WERI-Rb-1 (cell line): ENCODE data around the gene CD63.

Experiments
- DNase-seq: peaks from one replicate; pipeline ENCODE4 v3.0.0-alpha.2; 2020
- H3K27ac ChIP-seq: fragments of 250-450 bp; sonication (Bioruptor Pico); 2 replicates; pipeline ENCODE4 v1.5.1; 2020; ENCODE audit warnings: mild to moderate bottlenecking, moderate library complexity
- H3K27me3 ChIP-seq: fragments of 250-450 bp; sonication (Bioruptor Pico); 2 replicates; pipeline ENCODE4 v1.5.1; 2021; ENCODE audit warnings: mild to moderate bottlenecking, low read depth, moderate library complexity; ENCODE audit not compliant: insufficient read depth, severe bottlenecking
- H3K36me3 ChIP-seq: fragments of 250-450 bp; sonication (Bioruptor Pico); 2 replicates; pipeline ENCODE4 v1.5.1; 2020; ENCODE audit warnings: mild to moderate bottlenecking, moderate library complexity
- H3K4me3 ChIP-seq: 2 replicates; pipeline ENCODE4 v1.5.1; 2011; ENCODE audit warnings: low read depth, mild to moderate bottlenecking, control low read depth, low read length
- H3K9me3 ChIP-seq: fragments of 250-450 bp; sonication (Bioruptor Pico); 2 replicates; pipeline ENCODE4 v1.5.1; 2021; ENCODE audit warnings: mild to moderate bottlenecking, moderate library complexity; ENCODE audit not compliant: severe bottlenecking
- TF ChIP-seq, protein P1 (sequence below): IDR thresholded peaks from 2 replicates; pipeline ENCODE4 v1.5.1; 2011; ENCODE audit warnings: low read depth, mild to moderate bottlenecking, control low read depth, inconsistent platforms, low read length

CD63 gene

DNA sequence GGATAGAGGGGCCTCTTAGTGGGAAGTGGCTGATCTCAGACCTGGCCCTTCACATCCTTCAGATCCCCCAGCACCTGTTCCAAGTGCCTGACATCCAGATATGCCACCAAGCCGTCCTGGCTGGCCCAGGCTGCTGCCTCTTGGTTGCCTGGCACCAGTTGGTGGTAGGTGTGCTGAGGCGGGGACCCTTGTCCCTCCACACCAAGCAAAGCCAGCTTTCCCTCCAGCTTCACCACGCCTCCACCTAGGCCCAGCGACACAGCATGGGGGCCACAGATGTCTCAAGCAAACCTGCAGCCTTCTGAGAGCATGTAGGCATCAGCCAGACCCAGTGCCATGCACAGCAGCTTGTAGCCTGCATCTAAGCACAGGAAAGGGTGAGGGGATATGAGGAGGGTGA, 3.5 kb upstream of the CD63 start:
- TF ChIP-seq, protein P1, sequence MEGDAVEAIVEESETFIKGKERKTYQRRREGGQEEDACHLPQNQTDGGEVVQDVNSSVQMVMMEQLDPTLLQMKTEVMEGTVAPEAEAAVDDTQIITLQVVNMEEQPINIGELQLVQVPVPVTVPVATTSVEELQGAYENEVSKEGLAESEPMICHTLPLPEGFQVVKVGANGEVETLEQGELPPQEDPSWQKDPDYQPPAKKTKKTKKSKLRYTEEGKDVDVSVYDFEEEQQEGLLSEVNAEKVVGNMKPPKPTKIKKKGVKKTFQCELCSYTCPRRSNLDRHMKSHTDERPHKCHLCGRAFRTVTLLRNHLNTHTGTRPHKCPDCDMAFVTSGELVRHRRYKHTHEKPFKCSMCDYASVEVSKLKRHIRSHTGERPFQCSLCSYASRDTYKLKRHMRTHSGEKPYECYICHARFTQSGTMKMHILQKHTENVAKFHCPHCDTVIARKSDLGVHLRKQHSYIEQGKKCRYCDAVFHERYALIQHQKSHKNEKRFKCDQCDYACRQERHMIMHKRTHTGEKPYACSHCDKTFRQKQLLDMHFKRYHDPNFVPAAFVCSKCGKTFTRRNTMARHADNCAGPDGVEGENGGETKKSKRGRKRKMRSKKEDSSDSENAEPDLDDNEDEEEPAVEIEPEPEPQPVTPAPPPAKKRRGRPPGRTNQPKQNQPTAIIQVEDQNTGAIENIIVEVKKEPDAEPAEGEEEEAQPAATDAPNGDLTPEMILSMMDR: no peak
- Histone ChIP-seq H3K27me3 (no peaks in the 10 kb centered on the region), H3K9me3 (no peaks in the 10 kb centered on the region), H3K4me3 (no peak overlapping the region), H3K27ac (no peak overlapping the region), H3K36me3 (peaks cover 4% of the 10 kb centered on the region)
- DNase-seq: no peak

DNA sequence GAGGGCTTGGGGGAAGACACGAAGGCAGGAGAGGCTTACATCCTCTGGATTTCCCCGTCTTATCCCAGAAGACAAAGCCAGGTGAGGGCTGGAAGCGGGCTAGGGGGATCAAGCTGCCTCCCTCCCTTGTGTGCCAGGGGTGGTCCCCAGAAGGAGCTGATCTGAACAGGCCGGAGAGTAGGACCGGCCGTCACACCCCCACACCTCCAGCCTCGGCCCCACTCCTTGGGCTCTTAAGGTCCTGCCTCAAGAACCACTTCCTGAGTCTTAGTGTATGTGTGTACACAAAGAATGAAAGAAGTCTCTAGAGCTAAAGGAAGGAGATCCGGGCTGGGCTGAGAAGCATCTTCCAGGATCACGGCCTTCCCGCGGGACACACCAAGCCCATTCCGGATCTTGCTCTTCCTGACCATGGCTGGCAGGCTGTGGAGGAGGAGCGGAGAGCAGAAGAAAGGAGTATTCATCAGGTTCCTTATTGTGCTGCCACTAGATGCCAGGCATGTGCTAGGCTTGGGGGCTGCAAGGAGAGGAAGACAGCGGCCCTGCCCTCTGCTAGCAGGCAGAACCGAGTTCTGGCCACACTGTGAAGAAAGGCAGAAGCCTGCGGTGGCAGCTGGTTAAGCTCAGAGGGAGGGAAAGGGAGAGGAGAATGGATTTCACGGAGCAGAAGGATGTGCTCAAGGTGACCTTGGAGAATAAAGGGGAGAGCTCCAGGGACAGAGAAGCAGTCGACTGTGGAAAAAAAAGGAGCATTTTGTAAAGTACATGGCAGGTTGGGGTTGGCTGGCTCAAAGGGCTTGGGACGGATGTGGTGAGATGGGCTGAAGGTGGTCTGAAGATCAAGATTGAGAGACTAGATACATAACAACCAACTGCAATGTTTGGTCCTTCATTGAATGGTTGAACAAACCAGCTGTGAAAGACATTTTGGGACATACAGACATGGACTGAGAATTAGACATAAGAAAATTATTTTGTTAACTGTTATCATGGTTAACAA, 1.3 kb upstream of the CD63 start:
- Histone ChIP-seq H3K27me3 (no peaks in the 10 kb centered on the region), H3K27ac (peak overlapping the region; percentile 94), H3K36me3 (peaks cover 24% of the 10 kb centered on the region), H3K9me3 (no peaks in the 10 kb centered on the region), H3K4me3 (peak overlapping the region; percentile 97)
- TF ChIP-seq, protein P1: peak; percentile 18; the same call in 1 of the 2 replicates
- DNase-seq: peak; percentile 59

DNA sequence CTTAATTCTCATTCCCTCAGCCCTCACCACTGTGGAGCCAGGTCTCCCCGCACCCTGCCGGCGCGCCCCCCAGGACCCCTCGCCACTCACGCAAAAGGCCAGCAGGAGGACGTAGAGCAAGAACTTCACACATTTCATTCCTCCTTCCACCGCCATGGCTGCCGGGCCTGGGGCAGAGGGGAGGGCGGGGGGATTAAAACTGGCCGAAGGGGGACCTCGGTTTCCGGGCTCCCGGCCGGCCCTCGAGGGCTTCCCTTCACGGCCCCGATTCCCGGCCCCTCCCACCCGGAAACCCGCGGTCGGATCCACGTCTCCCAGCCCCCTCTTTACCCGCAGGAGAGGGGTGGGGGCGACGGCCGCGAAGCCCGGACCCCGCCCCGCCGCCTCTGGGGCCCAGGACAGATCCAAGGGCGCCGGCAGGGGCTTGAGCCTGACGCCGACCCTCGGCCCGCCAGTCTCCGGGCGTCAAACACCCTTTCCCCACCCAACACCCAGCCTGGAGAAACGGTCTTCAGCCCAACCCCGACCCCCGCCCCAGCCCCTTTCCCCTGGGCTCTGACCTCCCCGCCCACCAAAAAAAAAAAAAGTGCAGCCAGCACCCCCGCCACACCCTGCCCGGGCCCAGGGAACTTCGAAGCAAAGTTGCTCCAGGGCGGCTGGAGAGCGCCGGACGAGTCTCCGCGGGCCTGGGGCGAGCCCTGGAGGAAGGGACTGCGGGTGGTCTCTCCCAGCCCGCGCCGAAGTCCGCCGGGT, 447 bp downstream of the CD63 start:
- Histone ChIP-seq H3K27ac (peak overlapping the region; percentile 94), H3K36me3 (peaks cover 42% of the 10 kb centered on the region), H3K9me3 (no peaks in the 10 kb centered on the region), H3K27me3 (no peaks in the 10 kb centered on the region), H3K4me3 (peak overlapping the region; percentile 97)
- TF ChIP-seq, protein P1: no peak
- peak; percentile 87 for DNase-seq

DNA sequence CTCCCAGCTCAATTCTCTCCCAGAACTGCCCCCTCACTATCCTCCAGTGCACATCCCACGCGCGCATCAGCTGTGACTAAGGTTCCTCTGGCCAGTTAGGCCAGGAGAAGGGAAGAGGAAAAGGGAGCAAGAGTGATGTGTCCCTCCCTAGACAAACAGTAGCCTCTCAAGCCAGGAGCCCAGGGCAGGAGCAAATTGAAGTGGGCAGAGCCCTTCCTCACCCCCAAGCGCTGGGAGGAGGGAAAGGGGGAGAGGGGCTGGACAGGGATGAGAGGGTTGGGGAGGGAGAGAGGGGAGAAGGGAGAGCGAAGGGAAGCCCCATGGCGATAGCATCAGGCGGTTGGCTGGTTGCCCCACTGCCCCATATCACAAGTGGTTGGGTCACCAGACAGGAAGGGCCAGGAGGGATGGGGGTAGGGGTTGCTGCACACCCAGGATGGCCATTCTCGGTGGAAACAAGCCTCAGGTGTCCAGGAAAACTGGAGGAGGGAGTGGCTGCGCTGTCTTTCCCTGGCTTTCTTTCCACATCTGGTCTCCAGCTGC, 1.1 kb downstream of the CD63 start:
- Histone ChIP-seq H3K27ac (peak overlapping the region; percentile 94), H3K36me3 (peaks cover 44% of the 10 kb centered on the region), H3K27me3 (no peaks in the 10 kb centered on the region), H3K9me3 (no peaks in the 10 kb centered on the region), H3K4me3 (peak overlapping the region; percentile 97)
- TF ChIP-seq, protein P1: no peak
- no peak for DNase-seq

DNA sequence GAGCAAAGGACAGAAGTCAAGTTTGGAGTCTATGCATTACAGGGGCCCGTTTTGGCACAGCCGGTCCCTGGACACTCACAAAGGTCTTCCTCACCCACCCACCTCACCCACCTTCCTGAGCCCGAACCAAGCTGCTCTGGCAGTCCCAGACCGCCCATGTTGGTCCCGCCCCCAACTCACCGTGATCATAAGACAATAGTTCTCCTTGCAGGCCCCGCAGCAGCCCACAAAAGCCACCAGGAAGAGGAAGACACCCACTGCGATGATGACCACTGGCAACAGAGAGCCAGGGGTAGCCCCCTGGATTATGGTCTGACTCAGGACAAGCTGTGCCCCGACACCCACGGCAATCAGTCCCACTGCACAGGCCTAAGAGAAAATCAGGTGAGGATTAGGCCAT, 1.8 kb downstream of the CD63 start:
- H3K36me3 ChIP-seq: peaks cover 44% of the 10 kb centered on the region
- H3K27ac ChIP-seq: no peak overlapping the region
- no peaks in the 10 kb centered on the region for H3K27me3 ChIP-seq
- H3K4me3 ChIP-seq: no peak overlapping the region
- H3K9me3 ChIP-seq: no peaks in the 10 kb centered on the region
- TF ChIP-seq, protein P1: no peak
- DNase-seq: no peak
